ENCODE measurements around the gene PRR12. TPM values are rescaled to one million over a fixed set of nuclear protein-coding genes. Genes with fewer than 3 reads are reported as not detected.

PRR12 gene
- total and polyA plus RNA-seq, 2 donors (not counting 3 experiments of a cell fraction or from before 2014, with no cell fraction given), result 1.9 to 37.0 TPM

DNA sequence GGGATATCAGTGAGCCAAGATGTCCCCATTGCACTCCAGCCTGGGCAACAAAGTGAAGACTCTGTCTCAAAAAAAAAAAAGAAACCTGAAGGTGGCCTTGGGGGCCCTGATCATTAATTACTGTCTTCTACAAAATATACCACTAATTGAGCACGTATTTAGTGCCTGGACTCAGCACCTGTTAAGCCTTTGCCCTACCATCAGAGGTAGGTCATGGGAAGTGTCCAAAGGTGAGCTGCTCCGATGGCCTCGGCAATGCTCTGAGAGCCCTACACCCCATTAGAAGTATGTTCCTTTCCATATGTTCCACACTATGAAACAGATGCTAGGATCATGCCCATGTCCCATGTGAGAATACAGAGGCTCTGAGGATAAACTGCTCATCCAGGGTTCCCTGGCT lies 31.5 kb upstream of the PRR12 start:
- dilution Hi-C loops (cut with MboI; ENCODE audit: extremely low pct_ligation_motif_present, low sequenced_read_pairs) (no loop called here), intact Hi-C loops (cut with micrococcal nuclease) (no loop called here)
- H2AFZ ChIP-seq (ENCODE audit: low read depth, low read length), result no peak overlapping the region
- POLR2A ChIA-PET, result no interaction called here
- H3K79me2 ChIP-seq (ENCODE audit: control insufficient read depth, insufficient read depth, low read length), result peaks cover 9% of the 10 kb centered on the region
- no TSS peak for BruUV-seq (replicated peaks)
- FAIRE-seq (no peak), DNase-seq (ENCODE audit: low read depth, low spot score) (no peak)
- H3K4me1 ChIP-seq (ENCODE audit: control insufficient read depth, extremely low read depth, insufficient read depth, low read length), result peaks cover 13% of the 10 kb centered on the region
- H3K27me3 ChIP-seq (ENCODE audit: control insufficient read depth in 2 of 2, insufficient read depth in 2 of 2, low read length in 2 of 2), result no peaks in the 10 kb centered on the region
- H3K36me3 ChIP-seq (ENCODE audit: control insufficient read depth in 2 of 2, extremely low read depth in 1 of 2, insufficient read depth in 2 of 2, low read length in 2 of 2), result peaks cover 15 to 35% of the 10 kb centered on the region in 2 experiments
- H3K4me3 ChIP-seq (replicated peaks in 1 of 3; ENCODE audit: insufficient read depth in 1 of 3, low read depth in 1 of 3, low read length in 3 of 3), result no peak overlapping the region
- H3K9me1 ChIP-seq (replicated peaks; ENCODE audit: control insufficient read depth, extremely low read depth, insufficient read depth, low read length), result no peaks in the 10 kb centered on the region
- CTCF ChIA-PET, result interaction anchor here (1.1 to 6.1 kb wide), 4 partner anchors 9 to 56 kb away, joined by 3 to 51 read pairs (median 8); no protein-coding TSS in a partner anchor
- H3K9me3 ChIP-seq (replicated peaks; ENCODE audit: control insufficient read depth, insufficient read depth, low read length), result no peaks in the 10 kb centered on the region
- H3K9ac ChIP-seq (replicated peaks; ENCODE audit: extremely low read depth, insufficient read depth, low read length), result no peak overlapping the region
- no peak overlapping the region for H3K4me2 ChIP-seq (ENCODE audit: insufficient read depth, low read length)
- no peak overlapping the region for H3K27ac ChIP-seq (ENCODE audit: insufficient read depth, low read depth, low read length)
- no peaks in the 10 kb centered on the region for H4K20me1 ChIP-seq (replicated peaks; ENCODE audit: control insufficient read depth, extremely low read depth, insufficient read depth, low read length)
- TF ChIP-seq POLR2AphosphoS5 (IDR thresholded peaks at IDR 0.05; ENCODE audit: insufficient read depth, low read depth, low read length) (no peak), POLR2A (IDR thresholded peaks at IDR 0.05; ENCODE audit: low read depth, low read length) (no peak), FOS (IDR thresholded peaks at IDR 0.05; ENCODE audit: borderline replicate concordance, insufficient read depth, low read length) (no peak)
- TF ChIP-seq, protein P1, sequence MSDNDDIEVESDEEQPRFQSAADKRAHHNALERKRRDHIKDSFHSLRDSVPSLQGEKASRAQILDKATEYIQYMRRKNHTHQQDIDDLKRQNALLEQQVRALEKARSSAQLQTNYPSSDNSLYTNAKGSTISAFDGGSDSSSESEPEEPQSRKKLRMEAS (IDR thresholded peaks at IDR 0.05; ENCODE audit: insufficient read depth, insufficient read length), result no peak

DNA sequence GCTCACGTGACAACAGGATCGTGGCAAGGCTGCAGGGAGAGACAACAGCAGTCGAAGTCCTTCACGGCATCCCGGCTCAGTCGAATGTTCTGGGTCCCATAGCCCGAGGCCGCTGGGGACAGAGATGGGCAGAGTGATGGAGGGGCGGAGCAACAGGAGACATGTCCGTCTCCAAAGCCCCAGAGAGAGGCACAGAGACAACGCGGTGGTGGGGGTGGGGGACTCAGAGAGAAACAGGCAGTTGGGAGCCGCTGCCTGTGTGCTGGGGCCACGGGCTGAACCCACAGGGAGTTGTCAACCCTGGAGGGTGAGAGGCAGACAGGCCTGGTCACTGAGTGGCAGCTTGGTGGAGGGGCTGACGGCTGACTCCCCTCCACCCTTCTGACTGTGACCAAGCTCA lies 31.1 kb upstream of the PRR12 start:
- dilution Hi-C loops (cut with MboI; ENCODE audit: extremely low pct_ligation_motif_present, low sequenced_read_pairs) (no loop called here), intact Hi-C loops (cut with micrococcal nuclease) (no loop called here)
- Histone ChIP-seq H4K20me1 (replicated peaks; ENCODE audit: control insufficient read depth, extremely low read depth, insufficient read depth, low read length) (no peaks in the 10 kb centered on the region), H3K27ac (ENCODE audit: insufficient read depth, low read depth, low read length) (no peak overlapping the region), H3K9me3 (replicated peaks; ENCODE audit: control insufficient read depth, insufficient read depth, low read length) (no peaks in the 10 kb centered on the region), H2AFZ (ENCODE audit: low read depth, low read length) (no peak overlapping the region), H3K27me3 (ENCODE audit: control insufficient read depth in 2 of 2, insufficient read depth in 2 of 2, low read length in 2 of 2) (no peaks in the 10 kb centered on the region), H3K36me3 (ENCODE audit: control insufficient read depth in 2 of 2, extremely low read depth in 1 of 2, insufficient read depth in 2 of 2, low read length in 2 of 2) (peaks cover 15 to 35% of the 10 kb centered on the region in 2 experiments), H3K9me1 (replicated peaks; ENCODE audit: control insufficient read depth, extremely low read depth, insufficient read depth, low read length) (no peaks in the 10 kb centered on the region), H3K4me2 (ENCODE audit: insufficient read depth, low read length) (no peak overlapping the region), H3K79me2 (ENCODE audit: control insufficient read depth, insufficient read depth, low read length) (peaks cover 14% of the 10 kb centered on the region), H3K9ac (replicated peaks; ENCODE audit: extremely low read depth, insufficient read depth, low read length) (no peak overlapping the region), H3K4me1 (ENCODE audit: control insufficient read depth, extremely low read depth, insufficient read depth, low read length) (peaks cover 8% of the 10 kb centered on the region), H3K4me3 (replicated peaks in 1 of 3; ENCODE audit: insufficient read depth in 1 of 3, low read depth in 1 of 3, low read length in 3 of 3) (no peak overlapping the region)
- no TSS peak for BruUV-seq (replicated peaks)
- DNase-seq (ENCODE audit: low read depth, low spot score), result no peak
- FAIRE-seq, result no peak
- ChIA-PET POLR2A (no interaction called here), CTCF (interaction anchor here (2.3 to 6.1 kb wide), 2 partner anchors 9 to 11 kb away, joined by 9 to 51 read pairs; no protein-coding TSS in a partner anchor)
- TF ChIP-seq POLR2AphosphoS5 (IDR thresholded peaks at IDR 0.05; ENCODE audit: insufficient read depth, low read depth, low read length) (no peak), GATA2 (IDR thresholded peaks at IDR 0.05; ENCODE audit: insufficient read depth, insufficient read length, low read depth, low read length) (no peak), POLR2A (IDR thresholded peaks at IDR 0.05; ENCODE audit: low read depth, low read length) (no peak), MYC (IDR thresholded peaks at IDR 0.05; ENCODE audit: low read depth, low read length) (no peak), JUN (IDR thresholded peaks at IDR 0.05; ENCODE audit: borderline replicate concordance, insufficient read depth, insufficient read length, low read depth) (no peak)
- TF ChIP-seq, protein P2, sequence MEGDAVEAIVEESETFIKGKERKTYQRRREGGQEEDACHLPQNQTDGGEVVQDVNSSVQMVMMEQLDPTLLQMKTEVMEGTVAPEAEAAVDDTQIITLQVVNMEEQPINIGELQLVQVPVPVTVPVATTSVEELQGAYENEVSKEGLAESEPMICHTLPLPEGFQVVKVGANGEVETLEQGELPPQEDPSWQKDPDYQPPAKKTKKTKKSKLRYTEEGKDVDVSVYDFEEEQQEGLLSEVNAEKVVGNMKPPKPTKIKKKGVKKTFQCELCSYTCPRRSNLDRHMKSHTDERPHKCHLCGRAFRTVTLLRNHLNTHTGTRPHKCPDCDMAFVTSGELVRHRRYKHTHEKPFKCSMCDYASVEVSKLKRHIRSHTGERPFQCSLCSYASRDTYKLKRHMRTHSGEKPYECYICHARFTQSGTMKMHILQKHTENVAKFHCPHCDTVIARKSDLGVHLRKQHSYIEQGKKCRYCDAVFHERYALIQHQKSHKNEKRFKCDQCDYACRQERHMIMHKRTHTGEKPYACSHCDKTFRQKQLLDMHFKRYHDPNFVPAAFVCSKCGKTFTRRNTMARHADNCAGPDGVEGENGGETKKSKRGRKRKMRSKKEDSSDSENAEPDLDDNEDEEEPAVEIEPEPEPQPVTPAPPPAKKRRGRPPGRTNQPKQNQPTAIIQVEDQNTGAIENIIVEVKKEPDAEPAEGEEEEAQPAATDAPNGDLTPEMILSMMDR (IDR thresholded peaks at IDR 0.05; ENCODE audit: extremely low read depth in 1 of 2, insufficient read depth in 1 of 2, low read depth in 1 of 2, low read length in 2 of 2), result no peak
- TF ChIP-seq, protein P1 (IDR thresholded peaks at IDR 0.05; ENCODE audit: insufficient read depth, insufficient read length), result no peak
